DOHH2 (cell line): Measurements from ENCODE around the gene KAT6B.

ENCODE experiments used
- H3F3A ChIP-seq: fragments of 200-600 bp; sonication (generic), shearing (Covaris generic); 2 replicates; pipeline ENCODE4 v1.6.0; 2016; ENCODE audit warnings: antibody characterized with exemption, mild to moderate bottlenecking; ENCODE audit not compliant: control insufficient read depth, insufficient read depth
- H3K27ac ChIP-seq: fragments of 200-600 bp; sonication (generic); 2 replicates; pipeline ENCODE4 v1.5.1; 2014; ENCODE audit warnings: low read depth, mild to moderate bottlenecking, low read length, moderate library complexity
- H3K27me3 ChIP-seq: fragments of 200-600 bp; sonication (generic); 2 replicates; pipeline ENCODE4 v1.6.1; 2014; ENCODE audit warnings: mild to moderate bottlenecking, low read length, mixed read lengths; ENCODE audit not compliant: control insufficient read depth
- H3K36me3 ChIP-seq: fragments of 200-600 bp; sonication (generic); 2 replicates; pipeline ENCODE4 v1.6.1; 2014; ENCODE audit warnings: mild to moderate bottlenecking, low read length, moderate library complexity, mixed read lengths; ENCODE audit not compliant: control insufficient read depth
- H3K4me1 ChIP-seq: fragments of 200-600 bp; sonication (generic); 2 replicates; pipeline ENCODE4 v1.6.1; 2014; ENCODE audit warnings: mild to moderate bottlenecking, low read length, mixed read lengths; ENCODE audit not compliant: control insufficient read depth
- H3K4me2 ChIP-seq: fragments of 200-600 bp; sonication (generic); 2 replicates; pipeline ENCODE4 v1.6.0; 2014; ENCODE audit warnings: mild to moderate bottlenecking, low read length, moderate library complexity
- H3K4me3 ChIP-seq: fragments of 200-600 bp; sonication (generic); 2 replicates; pipeline ENCODE4 v1.5.1; 2014; ENCODE audit warnings: mild to moderate bottlenecking, low read length, mixed read lengths
- H3K79me2 ChIP-seq: fragments of 200-600 bp; sonication (generic); 2 replicates; pipeline ENCODE4 v1.6.1; 2014; ENCODE audit warnings: mild to moderate bottlenecking, low read length, mixed read lengths; ENCODE audit not compliant: control insufficient read depth
- H3K9me2 ChIP-seq: fragments of 200-600 bp; sonication (generic); replicated peaks from 2 replicates; pipeline ENCODE4 v1.6.1; 2014; ENCODE audit warnings: mild to moderate bottlenecking, low read length, mixed read lengths; ENCODE audit not compliant: control insufficient read depth
- H3K9me3 ChIP-seq: fragments of 200-600 bp; sonication (generic); 2 replicates; pipeline ENCODE4 v1.6.1; 2014; ENCODE audit warnings: antibody characterized with exemption, low read length, mixed read lengths; ENCODE audit not compliant: control insufficient read depth, insufficient read depth
- H4K20me1 ChIP-seq: fragments of 200-600 bp; sonication (generic); 2 replicates; pipeline ENCODE4 v1.6.0; 2014; ENCODE audit warnings: low read depth, mild to moderate bottlenecking, antibody characterized with exemption, low read length, moderate library complexity; ENCODE audit not compliant: control insufficient read depth, insufficient read depth
- CTCF ChIP-seq: fragments of 200-600 bp; sonication (generic); IDR thresholded peaks from one replicate; pipeline ENCODE4 v1.5.1; 2014; ENCODE audit warnings: antibody characterized with exemption, mild to moderate bottlenecking, low read depth, low read length; ENCODE audit not compliant: poor library complexity, severe bottlenecking
- EZH2phosphoT487 ChIP-seq: fragments of 200-600 bp; sonication (generic); IDR thresholded peaks from 2 replicates; pipeline ENCODE4 v1.6.1; 2017; ENCODE audit warnings: borderline replicate concordance, mild to moderate bottlenecking, antibody characterized with exemption, low read length, moderate library complexity, mixed read lengths

The KAT6B gene

GRCh38 chr10:74958316-74958715 is 131.9 kb downstream of the KAT6B start:
- H3K9me2 ChIP-seq: no peaks in the 10 kb centered on the region
- no peaks in the 10 kb centered on the region for H3K4me1 ChIP-seq
- no peaks in the 10 kb centered on the region for H3K9me3 ChIP-seq
- TF ChIP-seq CTCF: no peak
- TF ChIP-seq EZH2phosphoT487: no peak
- H3K4me3 ChIP-seq: no peak overlapping the region
- no peaks in the 10 kb centered on the region for H4K20me1 ChIP-seq
- no peaks in the 10 kb centered on the region for H3K79me2 ChIP-seq
- no peak overlapping the region for H3K27ac ChIP-seq
- H3F3A ChIP-seq: no peaks in the 10 kb centered on the region
- no peaks in the 10 kb centered on the region for H3K36me3 ChIP-seq
- no peaks in the 10 kb centered on the region for H3K27me3 ChIP-seq
- no peak overlapping the region for H3K4me2 ChIP-seq

GRCh38 chr10:74960670-74961069 is 134.3 kb downstream of the KAT6B start:
- Histone ChIP-seq H3K4me1 (no peaks in the 10 kb centered on the region), H3K4me3 (no peak overlapping the region), H3K9me3 (no peaks in the 10 kb centered on the region), H3F3A (no peaks in the 10 kb centered on the region), H3K79me2 (no peaks in the 10 kb centered on the region), H3K4me2 (no peak overlapping the region), H3K36me3 (no peaks in the 10 kb centered on the region), H3K9me2 (no peaks in the 10 kb centered on the region), H4K20me1 (no peaks in the 10 kb centered on the region), H3K27me3 (no peaks in the 10 kb centered on the region), H3K27ac (no peak overlapping the region)
- TF ChIP-seq CTCF: no peak
- TF ChIP-seq EZH2phosphoT487: no peak

GRCh38 chr10:74962517-74962916 is 136.1 kb downstream of the KAT6B start:
- Histone ChIP-seq H4K20me1 (no peaks in the 10 kb centered on the region), H3K79me2 (no peaks in the 10 kb centered on the region), H3K27me3 (no peaks in the 10 kb centered on the region), H3K36me3 (no peaks in the 10 kb centered on the region), H3K9me3 (no peaks in the 10 kb centered on the region), H3K4me2 (no peak overlapping the region), H3K9me2 (no peaks in the 10 kb centered on the region), H3F3A (peaks cover 3% of the 10 kb centered on the region; the same call in 1 of the 2 replicates), H3K4me3 (no peak overlapping the region), H3K4me1 (peaks cover 3% of the 10 kb centered on the region), H3K27ac (no peak overlapping the region)
- TF ChIP-seq CTCF: no peak
- no peak for TF ChIP-seq EZH2phosphoT487

GRCh38 chr10:74963549-74963948 is 137.1 kb downstream of the KAT6B start:
- Histone ChIP-seq H3K79me2 (no peaks in the 10 kb centered on the region), H3K4me2 (no peak overlapping the region)

More at GRCh38 chr10:74963549-74963948, 137.1 kb downstream of the KAT6B start:
- Histone ChIP-seq H3K27ac (no peak overlapping the region), H4K20me1 (no peaks in the 10 kb centered on the region), H3K4me3 (no peak overlapping the region), H3K9me3 (no peaks in the 10 kb centered on the region), H3K4me1 (peaks cover 13% of the 10 kb centered on the region), H3F3A (peaks cover 4% of the 10 kb centered on the region; the same call in 1 of the 2 replicates), H3K27me3 (no peaks in the 10 kb centered on the region), H3K9me2 (no peaks in the 10 kb centered on the region), H3K36me3 (no peaks in the 10 kb centered on the region)
- TF ChIP-seq CTCF (no peak), EZH2phosphoT487 (no peak)
